Neural progenitor cell (in vitro differentiated cells): ENCODE data around the gene GNA14.

Experiments
- CTCF ChIP-seq: fragments of 200-600 bp; sonication (generic); IDR thresholded peaks from 2 replicates; pipeline ENCODE4 v1.5.1; 2017; ENCODE audit warnings: antibody characterized with exemption, mild to moderate bottlenecking
- EZH2 ChIP-seq: fragments of 200-600 bp; sonication (generic); IDR thresholded peaks from 2 replicates; pipeline ENCODE4 v1.6.1; 2017; ENCODE audit warnings: antibody characterized with exemption, mild to moderate bottlenecking, moderate library complexity
- EZH2phosphoT487 ChIP-seq: fragments of 200-600 bp; sonication (generic); IDR thresholded peaks from 2 replicates; pipeline ENCODE4 v1.6.1; 2017; ENCODE audit warnings: antibody characterized with exemption

DNA sequence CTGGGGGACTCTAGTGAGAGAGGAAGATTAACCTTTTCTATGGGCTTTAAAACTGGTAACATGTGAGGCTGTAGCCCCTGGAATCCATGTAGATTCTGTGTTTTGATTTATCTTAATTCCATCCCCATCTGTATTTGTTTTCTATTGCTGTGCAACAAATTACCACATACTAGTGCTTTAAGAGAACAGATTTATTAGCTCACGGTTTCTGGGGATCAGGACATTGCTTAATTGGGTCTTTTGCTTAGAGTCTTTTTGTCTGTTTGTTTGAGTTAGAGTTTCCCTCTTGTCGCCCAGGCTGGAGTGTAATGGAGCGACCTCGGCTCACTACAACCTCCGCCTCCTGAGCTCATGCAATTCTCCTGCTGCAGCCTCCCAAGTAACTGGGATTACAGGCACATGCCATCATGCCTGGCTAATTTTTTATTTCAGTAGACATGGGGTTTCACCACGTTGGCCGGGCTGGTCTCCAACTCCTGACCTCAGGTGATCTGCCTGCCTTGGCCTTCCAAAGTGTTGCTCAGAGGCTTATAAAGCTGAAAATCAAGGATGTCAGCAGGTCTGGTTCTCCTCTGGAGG lies 29.9 kb upstream of the GNA14 start:
- TF ChIP-seq CTCF (no peak), EZH2phosphoT487 (no peak), EZH2 (no peak)
